Measurements from ENCODE around the gene CA10. TPM values are rescaled to one million over a fixed set of nuclear protein-coding genes. Genes with fewer than 3 reads are reported as not detected.

Gene CA10
- total RNA-seq, 2 donors from 2014 or later: 0.26 TPM; not detected in 1

DNA sequence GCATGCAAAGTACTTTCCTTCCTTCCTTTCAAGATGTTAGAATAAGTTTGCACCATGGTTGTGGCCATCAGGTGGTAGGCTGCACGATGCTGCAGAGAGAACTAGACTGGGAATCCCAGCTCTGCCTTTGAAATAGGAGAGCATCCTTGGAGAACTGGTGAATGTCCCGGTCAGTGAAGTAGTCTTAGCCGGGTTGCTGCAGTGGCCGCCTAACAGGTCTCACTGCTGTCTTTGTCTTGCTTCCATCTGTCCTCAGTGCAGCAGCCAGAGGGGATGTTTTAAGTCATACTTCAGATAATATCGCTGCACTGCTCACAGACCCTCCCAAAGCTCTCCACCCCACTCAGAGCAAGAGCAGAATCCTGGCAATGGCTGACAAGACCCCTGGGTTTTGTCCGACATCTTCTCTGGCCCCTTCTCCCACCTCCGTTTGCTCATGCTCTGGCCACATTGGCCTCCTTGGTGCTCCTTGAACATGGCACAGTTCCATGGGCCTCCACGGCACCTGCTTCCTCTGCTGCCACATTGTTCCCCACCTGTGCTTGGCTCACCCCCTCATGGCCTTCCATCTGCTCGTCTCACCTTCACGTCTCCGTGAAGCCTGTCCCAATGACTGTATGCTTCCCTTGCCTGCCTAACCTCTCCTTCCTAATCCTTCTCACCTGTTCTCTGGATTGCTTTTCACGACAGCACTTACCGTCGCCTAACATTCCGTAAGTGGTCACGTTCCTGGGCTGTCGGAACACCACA lies 458.3 kb downstream of the CA10 start:
- intact Hi-C loops (cut with DNase I): no loop called here
- TF ChIP-seq, protein P1, sequence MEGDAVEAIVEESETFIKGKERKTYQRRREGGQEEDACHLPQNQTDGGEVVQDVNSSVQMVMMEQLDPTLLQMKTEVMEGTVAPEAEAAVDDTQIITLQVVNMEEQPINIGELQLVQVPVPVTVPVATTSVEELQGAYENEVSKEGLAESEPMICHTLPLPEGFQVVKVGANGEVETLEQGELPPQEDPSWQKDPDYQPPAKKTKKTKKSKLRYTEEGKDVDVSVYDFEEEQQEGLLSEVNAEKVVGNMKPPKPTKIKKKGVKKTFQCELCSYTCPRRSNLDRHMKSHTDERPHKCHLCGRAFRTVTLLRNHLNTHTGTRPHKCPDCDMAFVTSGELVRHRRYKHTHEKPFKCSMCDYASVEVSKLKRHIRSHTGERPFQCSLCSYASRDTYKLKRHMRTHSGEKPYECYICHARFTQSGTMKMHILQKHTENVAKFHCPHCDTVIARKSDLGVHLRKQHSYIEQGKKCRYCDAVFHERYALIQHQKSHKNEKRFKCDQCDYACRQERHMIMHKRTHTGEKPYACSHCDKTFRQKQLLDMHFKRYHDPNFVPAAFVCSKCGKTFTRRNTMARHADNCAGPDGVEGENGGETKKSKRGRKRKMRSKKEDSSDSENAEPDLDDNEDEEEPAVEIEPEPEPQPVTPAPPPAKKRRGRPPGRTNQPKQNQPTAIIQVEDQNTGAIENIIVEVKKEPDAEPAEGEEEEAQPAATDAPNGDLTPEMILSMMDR (IDR thresholded peaks at IDR 0.05): no peak
- TF ChIP-seq POLR2A (IDR thresholded peaks at IDR 0.05): no peak

DNA sequence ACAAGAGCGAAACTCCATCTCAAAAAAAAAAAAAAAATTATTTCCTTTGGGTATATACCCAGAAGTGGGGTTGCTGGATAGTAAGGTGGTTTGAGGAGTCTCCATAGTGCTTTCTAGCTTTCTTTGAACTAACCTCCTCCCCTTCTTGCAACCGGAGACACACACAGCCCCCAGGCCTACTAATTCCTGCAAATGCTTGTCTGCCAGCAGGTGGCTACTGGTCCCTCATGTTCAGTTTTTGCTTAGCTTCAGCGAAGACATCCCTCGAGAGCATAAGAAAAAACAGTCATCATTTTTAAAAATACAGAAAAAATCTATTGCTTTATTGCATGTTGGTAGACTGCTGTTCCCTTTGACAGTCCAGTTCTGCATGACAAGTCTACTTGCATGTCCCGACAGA lies 459.2 kb downstream of the CA10 start:
- Histone ChIP-seq H3K27ac (no peak overlapping the region), H3K9me3 (peaks cover 0 to 6% (median 0%) of the 10 kb centered on the region in 3 donors), H3K4me3 (no peak overlapping the region), H3K36me3 (replicated peaks in 1 of 2; ENCODE audit: insufficient read depth in 1 of 2, low read depth in 2 of 2) (no peaks in the 10 kb centered on the region), H3K27me3 (no peaks in the 10 kb centered on the region), H3K4me1 (peaks cover 12% of the 10 kb centered on the region)
- DNase-seq (no peak), ATAC-seq (no peak)
- intact Hi-C loops (cut with DNase I): no loop called here
- WGBS, 2 donors: 73 to 90% methylated on average over 5 of the region's 5 CpGs
- TF ChIP-seq, protein P1 (IDR thresholded peaks at IDR 0.05): no peak
- no peak for TF ChIP-seq POLR2A (IDR thresholded peaks at IDR 0.05)

More for the DNA sequence above, 458.3 kb downstream of the CA10 start:
- Histone ChIP-seq H3K4me3 (no peak overlapping the region), H3K9me3 (no peaks in the 10 kb centered on the region), H3K27ac (no peak overlapping the region), H3K4me1 (peaks cover 12% of the 10 kb centered on the region), H3K27me3 (no peaks in the 10 kb centered on the region), H3K36me3 (replicated peaks in 1 of 2; ENCODE audit: insufficient read depth in 1 of 2, low read depth in 2 of 2) (no peaks in the 10 kb centered on the region)
- ATAC-seq (no peak), DNase-seq (no peak)
- 87% methylated on average over 17 of the region's 17 CpGs for WGBS, 2 donors

DNA sequence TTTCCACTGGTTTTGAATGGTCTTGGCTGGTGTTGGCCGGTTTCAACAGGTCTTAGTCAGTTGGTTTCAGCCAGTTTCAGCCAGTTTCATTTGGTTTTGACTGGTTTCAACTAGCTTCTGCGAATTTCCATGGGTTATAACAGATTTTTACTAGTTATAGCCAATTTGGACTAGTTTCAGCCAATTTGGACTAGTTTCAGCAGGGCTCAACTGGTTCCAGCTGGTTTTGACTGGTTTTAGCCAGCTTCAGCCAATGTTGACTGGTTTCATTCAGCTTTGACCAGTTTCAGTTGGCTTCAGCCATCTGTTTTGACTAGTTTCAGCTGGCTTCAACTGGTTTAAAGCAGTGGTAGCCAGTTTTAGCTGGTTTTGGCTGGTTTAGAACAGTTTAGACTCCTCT lies 465.6 kb downstream of the CA10 start:
- Histone ChIP-seq H3K36me3 (replicated peaks in 1 of 2; ENCODE audit: insufficient read depth in 1 of 2, low read depth in 2 of 2) (no peaks in the 10 kb centered on the region), H3K27me3 (no peaks in the 10 kb centered on the region), H3K4me1 (no peaks in the 10 kb centered on the region), H3K4me3 (no peak overlapping the region), H3K9me3 (peaks cover 0 to 11% (median 0%) of the 10 kb centered on the region in 3 donors), H3K27ac (no peak overlapping the region)
- 37 to 48% methylated on average over 2 of the region's 2 CpGs for WGBS, 2 donors
- ATAC-seq (no peak), DNase-seq (no peak)
- intact Hi-C loops (cut with DNase I): no loop called here
- TF ChIP-seq POLR2A (IDR thresholded peaks at IDR 0.05): no peak
- TF ChIP-seq, protein P1 (IDR thresholded peaks at IDR 0.05): no peak

DNA sequence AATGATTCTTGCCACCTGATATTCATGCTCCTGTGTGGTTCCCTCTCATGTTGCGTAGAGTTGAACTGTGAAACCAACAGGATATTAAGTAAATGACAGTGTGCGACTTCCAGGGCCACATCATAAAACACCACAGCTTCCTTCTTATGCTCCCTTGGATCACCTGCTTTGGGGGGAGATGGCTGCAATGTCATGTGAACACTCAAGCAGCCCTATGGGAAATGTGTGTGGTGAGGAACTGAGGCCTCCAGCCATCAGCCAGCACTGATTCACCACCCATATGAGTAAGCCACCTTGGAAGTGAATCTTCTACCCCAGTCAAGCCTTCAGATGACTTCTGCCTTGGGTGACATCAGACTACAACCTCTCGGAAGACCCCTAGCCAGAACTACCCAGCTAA lies 470.6 kb downstream of the CA10 start:
- Histone ChIP-seq H3K9me3 (peaks cover 0 to 5% (median 0%) of the 10 kb centered on the region in 3 donors), H3K27ac (no peak overlapping the region), H3K4me1 (no peaks in the 10 kb centered on the region), H3K36me3 (replicated peaks in 1 of 2; ENCODE audit: insufficient read depth in 1 of 2, low read depth in 2 of 2) (no peaks in the 10 kb centered on the region), H3K27me3 (no peaks in the 10 kb centered on the region), H3K4me3 (no peak overlapping the region)
- TF ChIP-seq, protein P1 (IDR thresholded peaks at IDR 0.05): no peak
- no peak for TF ChIP-seq POLR2A (IDR thresholded peaks at IDR 0.05)
- DNase-seq (no peak), ATAC-seq (no peak)
- 88 to 93% methylated on average over 3 of the region's 3 CpGs for WGBS, 2 donors
- intact Hi-C loops (cut with DNase I): no loop called here
